OCI-LY3 (cell line): ENCODE measurements around the gene XPO1.
"Not testable (repeated sequence)": the region's sequence is repeated elsewhere in the genome, so short reads cannot be mapped to it uniquely, and the experiment has no call there.

Experiments
- H2AFZ ChIP-seq: fragments of 200-600, 300-600 bp; shearing (Covaris generic); 2 replicates; pipeline ENCODE4 v1.6.0; 2014; ENCODE audit warnings: antibody characterized with exemption, low read depth, low read length
- H3K27ac ChIP-seq: fragments of 200-600, 300-600 bp; sonication (generic); 2 replicates; pipeline ENCODE4 v1.5.1; 2014; ENCODE audit warnings: mild to moderate bottlenecking, low read length, moderate library complexity, mixed read lengths
- H3K27me3 ChIP-seq: fragments of 200-600, 300-600 bp; sonication (generic); 2 replicates; pipeline ENCODE4 v1.6.1; 2014; ENCODE audit warnings: low read depth, low read length, mixed read lengths
- H3K36me3 ChIP-seq: fragments of 200-600, 300-600 bp; sonication (generic); replicated peaks from 2 replicates; pipeline ENCODE3; 2014; ENCODE audit warnings: low read depth, low read length, mixed read lengths
- H3K4me1 ChIP-seq: fragments of 300-600, 200-600 bp; sonication (generic); 2 replicates; pipeline ENCODE4 v1.6.1; 2014; ENCODE audit warnings: low read length, mixed read lengths
- H3K4me2 ChIP-seq: fragments of 200-600, 300-600 bp; sonication (generic); 2 replicates; pipeline ENCODE4 v1.6.1; 2014; ENCODE audit warnings: low read length, mixed read lengths
- H3K4me3 ChIP-seq: fragments of 300-600, 200-600 bp; sonication (generic); 2 replicates; pipeline ENCODE4 v1.5.1; 2014; ENCODE audit warnings: antibody characterized with exemption, mild to moderate bottlenecking, low read length, moderate library complexity
- H3K79me2 ChIP-seq: fragments of 300-600, 200-600 bp; shearing (Covaris generic); 2 replicates; pipeline ENCODE4 v1.6.1; 2014; ENCODE audit warnings: mild to moderate bottlenecking, low read length, mixed read lengths
- H3K9ac ChIP-seq: fragments of 300-600, 200-600 bp; shearing (Covaris generic); 2 replicates; pipeline ENCODE4 v1.6.0; 2014; ENCODE audit warnings: mild to moderate bottlenecking, low read length, moderate library complexity
- H3K9me3 ChIP-seq: fragments of 200-600, 300-600 bp; shearing (Covaris generic); 2 replicates; pipeline ENCODE4 v1.6.1; 2014; ENCODE audit warnings: low read length, mixed read lengths; ENCODE audit not compliant: insufficient read depth
- H4K20me1 ChIP-seq: fragments of 200-600, 300-600 bp; sonication (generic); 2 replicates; pipeline ENCODE4 v1.6.1; 2016; ENCODE audit warnings: low read length, mixed read lengths; ENCODE audit not compliant: insufficient read depth
- EZH2phosphoT487 ChIP-seq: fragments of 200-600 bp; shearing (Covaris generic); IDR thresholded peaks from 2 replicates; pipeline ENCODE4 v1.6.1; 2018; ENCODE audit warnings: antibody characterized with exemption, mixed run types, low read depth
- TF ChIP-seq, protein P1 (sequence below): fragments of 200-600, 300-600 bp; sonication (generic); IDR thresholded peaks from 2 replicates; pipeline ENCODE4 v1.5.1; 2014; ENCODE audit warnings: antibody characterized with exemption, low read length, low read depth

Gene XPO1

GRCh38 chr2:61451178-61451577, 87.0 kb downstream of the XPO1 start:
- no peak overlapping the region for H3K4me3 ChIP-seq
- peaks cover 58% of the 10 kb centered on the region for H4K20me1 ChIP-seq
- no peak overlapping the region for H3K27ac ChIP-seq
- H3K9me3 ChIP-seq: no peaks in the 10 kb centered on the region
- H3K4me1 ChIP-seq: no peaks in the 10 kb centered on the region
- H2AFZ ChIP-seq: no peak overlapping the region
- peaks cover 14% of the 10 kb centered on the region for H3K36me3 ChIP-seq
- peaks cover 100% of the 10 kb centered on the region for H3K79me2 ChIP-seq
- no peak overlapping the region for H3K4me2 ChIP-seq
- no peak overlapping the region for H3K9ac ChIP-seq
- no peak for TF ChIP-seq EZH2phosphoT487
- TF ChIP-seq, protein P1, sequence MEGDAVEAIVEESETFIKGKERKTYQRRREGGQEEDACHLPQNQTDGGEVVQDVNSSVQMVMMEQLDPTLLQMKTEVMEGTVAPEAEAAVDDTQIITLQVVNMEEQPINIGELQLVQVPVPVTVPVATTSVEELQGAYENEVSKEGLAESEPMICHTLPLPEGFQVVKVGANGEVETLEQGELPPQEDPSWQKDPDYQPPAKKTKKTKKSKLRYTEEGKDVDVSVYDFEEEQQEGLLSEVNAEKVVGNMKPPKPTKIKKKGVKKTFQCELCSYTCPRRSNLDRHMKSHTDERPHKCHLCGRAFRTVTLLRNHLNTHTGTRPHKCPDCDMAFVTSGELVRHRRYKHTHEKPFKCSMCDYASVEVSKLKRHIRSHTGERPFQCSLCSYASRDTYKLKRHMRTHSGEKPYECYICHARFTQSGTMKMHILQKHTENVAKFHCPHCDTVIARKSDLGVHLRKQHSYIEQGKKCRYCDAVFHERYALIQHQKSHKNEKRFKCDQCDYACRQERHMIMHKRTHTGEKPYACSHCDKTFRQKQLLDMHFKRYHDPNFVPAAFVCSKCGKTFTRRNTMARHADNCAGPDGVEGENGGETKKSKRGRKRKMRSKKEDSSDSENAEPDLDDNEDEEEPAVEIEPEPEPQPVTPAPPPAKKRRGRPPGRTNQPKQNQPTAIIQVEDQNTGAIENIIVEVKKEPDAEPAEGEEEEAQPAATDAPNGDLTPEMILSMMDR: no peak
- no peaks in the 10 kb centered on the region for H3K27me3 ChIP-seq

- H2AFZ ChIP-seq: no peak overlapping the region
Observed at GRCh38 chr2:61450144-61450543, 88.0 kb downstream of the XPO1 start.

GRCh38 chr2:61448229-61448628, 89.9 kb downstream of the XPO1 start:
- Histone ChIP-seq H3K4me3 (no peak overlapping the region), H2AFZ (no peak overlapping the region), H3K79me2 (peaks cover 100% of the 10 kb centered on the region), H3K27me3 (no peaks in the 10 kb centered on the region), H3K36me3 (peaks cover 18% of the 10 kb centered on the region), H3K9me3 (no peaks in the 10 kb centered on the region), H3K4me2 (no peak overlapping the region), H3K27ac (no peak overlapping the region), H3K4me1 (peaks cover 15% of the 10 kb centered on the region), H3K9ac (no peak overlapping the region), H4K20me1 (peaks cover 60% of the 10 kb centered on the region)
- no peak for TF ChIP-seq EZH2phosphoT487
- TF ChIP-seq, protein P1: no peak

More at GRCh38 chr2:61450144-61450543, 88.0 kb downstream of the XPO1 start:
- Histone ChIP-seq H3K4me3 (no peak overlapping the region), H3K4me1 (no peaks in the 10 kb centered on the region), H3K36me3 (peaks cover 12% of the 10 kb centered on the region), H3K4me2 (no peak overlapping the region), H3K79me2 (peaks cover 100% of the 10 kb centered on the region), H4K20me1 (peaks cover 48% of the 10 kb centered on the region), H3K27me3 (no peaks in the 10 kb centered on the region), H3K27ac (no peak overlapping the region), H3K9ac (no peak overlapping the region), H3K9me3 (no peaks in the 10 kb centered on the region)
- TF ChIP-seq EZH2phosphoT487: no peak
- TF ChIP-seq, protein P1: no peak

- H3K9ac ChIP-seq, H2AFZ ChIP-seq, H3K9me3 ChIP-seq, H3K27me3 ChIP-seq, H3K4me2 ChIP-seq, H3K4me3 ChIP-seq, H3K27ac ChIP-seq: not testable (repeated sequence)
- Histone ChIP-seq H4K20me1 (peaks cover 64% of the 10 kb centered on the region), H3K36me3 (peaks cover 18% of the 10 kb centered on the region), H3K4me1 (peaks cover 24% of the 10 kb centered on the region), H3K79me2 (peaks cover 100% of the 10 kb centered on the region)
Observed at GRCh38 chr2:61446971-61447370, 91.2 kb downstream of the XPO1 start.
